Breast epithelium (tissue), 4 donors: ENCODE data around the gene SEC31B. TPM values are rescaled to one million over a fixed set of nuclear protein-coding genes. Genes with fewer than 3 reads are reported as not detected.

Experiments
- DNase-seq, 2 donors: peaks; one replicate each; pipeline ENCODE4 v3.0.0-alpha.2; 2019; ENCODE audit warnings: low spot score in 2 of 2
- H3K27ac ChIP-seq, 2 donors: fragments of 200-600 bp; sonication (generic) in 1 of 2; one replicate each; pipeline ENCODE4 v1.5.1; 2016 to 2019; ENCODE audit warnings: mild to moderate bottlenecking in 1 of 2
- H3K27me3 ChIP-seq, 2 donors: fragments of 200-600 bp; sonication (generic) in 1 of 2; one replicate each; pipeline versions ENCODE4 v1.5.1 to v1.6.0; 2017 to 2019; ENCODE audit warnings: control low read depth in 1 of 2, mild to moderate bottlenecking in 1 of 2
- H3K36me3 ChIP-seq: fragments of 200-600 bp; one replicate; pipeline ENCODE4 v1.5.1; 2019
- H3K4me1 ChIP-seq, 2 donors: fragments of 200-600 bp; sonication (generic); one replicate each; pipeline ENCODE4 v1.5.1; 2016 to 2019; ENCODE audit warnings: control low read depth in 1 of 2
- H3K4me3 ChIP-seq, 3 donors: fragments of 200-600 bp; sonication (generic); 1 replicate in 2 of 3; 2 replicates in 1 of 3; pipeline ENCODE4 v1.5.1; 2016 to 2019; ENCODE audit warnings: mild to moderate bottlenecking in 3 of 3, moderate library complexity in 2 of 3
- H3K9me3 ChIP-seq, 2 donors: fragments of 200-600 bp; sonication (generic) in 1 of 2; one replicate each; pipeline ENCODE4 v1.5.1; 2016 to 2019; ENCODE audit warnings: control low read depth in 1 of 2
- CTCF ChIP-seq, 3 donors: fragments of 450-650 bp; IDR thresholded peaks; one replicate each; pipeline ENCODE4 v1.5.1; 2016 to 2017; ENCODE audit warnings: antibody characterized with exemption in 3 of 3, mild to moderate bottlenecking in 3 of 3, moderate library complexity in 3 of 3
- POLR2A ChIP-seq: fragments of 450-650 bp; IDR thresholded peaks from one replicate; pipeline ENCODE4 v1.6.1; 2016; ENCODE audit warnings: antibody characterized with exemption, mild to moderate bottlenecking, moderate library complexity
- POLR2AphosphoS5 ChIP-seq, 3 donors: sonication (generic); formaldehyde crosslinking; IDR thresholded peaks; one replicate each; pipeline ENCODE4 v1.6.1; 2017; ENCODE audit warnings: antibody characterized with exemption in 3 of 3
- intact Hi-C: fragments of 100-400 bp; cut with DNase I; formaldehyde crosslinking; loops from one replicate; pipeline ENCODE4 v1.15.1; 2023; ENCODE audit warnings: low total_unique reads
- total RNA-seq, 3 donors: library from RNA; depleted of rRNA; stranded (reverse); fragments of >200 nt; gene quantifications; one replicate each; pipeline ENCODE4 v1.1.0, GENCODE V29; 2016

SEC31B gene
- total RNA-seq, 3 donors from 2014 or later, result 9.8 to 18.1 (median 12.1) TPM

- no peak for DNase-seq
- H3K4me1 ChIP-seq, result no peaks in the 10 kb centered on the region
- TF ChIP-seq POLR2AphosphoS5 (IDR thresholded peaks at IDR 0.05), result no peak
- no peaks in the 10 kb centered on the region for H3K36me3 ChIP-seq
- no peak overlapping the region for H3K4me3 ChIP-seq
- no peak overlapping the region for H3K27ac ChIP-seq
- intact Hi-C loops, result no loop called here
- no peaks in the 10 kb centered on the region for H3K9me3 ChIP-seq
- peaks cover 3 to 76% of the 10 kb centered on the region in 2 donors for H3K27me3 ChIP-seq
These were observed 45.7 kb upstream of the SEC31B start for GRCh38 chr10:100565206-100565985.

GRCh38 chr10:100562008-100562672 is 42.5 kb upstream of the SEC31B start:
- intact Hi-C loops, result no loop called here
- peak; percentile 30 to 64 for DNase-seq
- Histone ChIP-seq H3K36me3 (no peaks in the 10 kb centered on the region), H3K4me1 (no peaks in the 10 kb centered on the region), H3K27me3 (peaks cover 3 to 51% of the 10 kb centered on the region in 2 donors), H3K9me3 (no peaks in the 10 kb centered on the region), H3K4me3 (peak overlapping the region in 2 of 3 donors; percentile 4 to 57), H3K27ac (no peak overlapping the region)
- TF ChIP-seq CTCF (IDR thresholded peaks at IDR 0.05) (peak in 2 of 3 donors; percentile 78 to 84), POLR2AphosphoS5 (IDR thresholded peaks at IDR 0.05) (peak in 1 of 3 donors; percentile 33), POLR2A (no peak)

GRCh38 chr10:100561005-100561404 is 41.3 kb upstream of the SEC31B start:
- intact Hi-C loops, result no loop called here
- Histone ChIP-seq H3K9me3 (no peaks in the 10 kb centered on the region), H3K36me3 (no peaks in the 10 kb centered on the region), H3K4me1 (no peaks in the 10 kb centered on the region), H3K27ac (no peak overlapping the region), H3K27me3 (peaks cover 3 to 41% of the 10 kb centered on the region in 2 donors), H3K4me3 (no peak overlapping the region)
- TF ChIP-seq POLR2A (no peak), CTCF (IDR thresholded peaks at IDR 0.05) (no peak), POLR2AphosphoS5 (IDR thresholded peaks at IDR 0.05) (no peak)
- DNase-seq, result no peak

- Histone ChIP-seq H3K4me1 (no peaks in the 10 kb centered on the region), H3K27me3 (peaks cover 3 to 36% of the 10 kb centered on the region in 2 donors), H3K27ac (no peak overlapping the region), H3K36me3 (no peaks in the 10 kb centered on the region), H3K4me3 (no peak overlapping the region), H3K9me3 (no peaks in the 10 kb centered on the region)
- TF ChIP-seq CTCF (IDR thresholded peaks at IDR 0.05) (no peak), POLR2AphosphoS5 (IDR thresholded peaks at IDR 0.05) (no peak), POLR2A (no peak)
- DNase-seq, result no peak
- intact Hi-C loops, result no loop called here
These were observed 40.6 kb upstream of the SEC31B start for GRCh38 chr10:100560248-100560647.

GRCh38 chr10:100554902-100555301 is 35.2 kb upstream of the SEC31B start:
- Histone ChIP-seq H3K36me3 (no peaks in the 10 kb centered on the region), H3K4me1 (no peaks in the 10 kb centered on the region), H3K9me3 (no peaks in the 10 kb centered on the region), H3K27me3 (no peaks in the 10 kb centered on the region), H3K4me3 (no peak overlapping the region), H3K27ac (no peak overlapping the region)
- TF ChIP-seq POLR2A, result no peak
- no peak for TF ChIP-seq CTCF (IDR thresholded peaks at IDR 0.05)
- TF ChIP-seq POLR2AphosphoS5 (IDR thresholded peaks at IDR 0.05), result no peak
- intact Hi-C loops, result no loop called here
- no peak for DNase-seq
